ENCODE results near the gene UQCRQ. TPM values are rescaled to one million over a fixed set of nuclear protein-coding genes. Genes with fewer than 3 reads are reported as not detected.
A peak's percentile ranks its signal among the peaks of the same experiment; 100 is the strongest.

Gene UQCRQ
- total and polyA plus RNA-seq, 9 of the 15 experiments (the other 6 are each of a cell fraction or from before 2014, with no cell fraction given), result 235 to 2,421 (median 883) TPM

- TF ChIP-seq FOXJ2 (tag; IDR thresholded peaks at IDR 0.05) (no peak), FOXK1 (CRISPR knock-in tag; IDR thresholded peaks at IDR 0.05; ENCODE audit: borderline replicate concordance) (0 out of 2 replicates have a peak, but pooled peaks have one; percentile 17), ZNF174 (CRISPR knock-in tag; IDR thresholded peaks at IDR 0.05) (no peak), ZNF324 (CRISPR knock-in tag; IDR thresholded peaks at IDR 0.05) (no peak), NFRKB (IDR thresholded peaks at IDR 0.05; ENCODE audit: low read depth) (no peak; the same call in 1 of the 2 replicates), ZNF175 (CRISPR knock-in tag; IDR thresholded peaks at IDR 0.05; ENCODE audit: low read depth) (peak; percentile 57; the same call in 1 of the 2 replicates), FOXK2 (conservative IDR thresholded peaks at IDR 0.05 in 1 of 2, IDR thresholded peaks at IDR 0.05 in 1 of 2; ENCODE audit: low read depth in 2 of 2) (peak; percentile 52 to 99; a peak in 3 of 4 replicates), EWSR1 (IDR thresholded peaks at IDR 0.05; ENCODE audit: borderline replicate concordance, low read depth, partially characterized antibody) (no peak), SMARCB1 (IDR thresholded peaks at IDR 0.05; ENCODE audit: insufficient read length, low read depth) (no peak), PREB (CRISPR knock-in tag; IDR thresholded peaks at IDR 0.05) (no peak), MAFK (IDR thresholded peaks at IDR 0.05; ENCODE audit: low read length) (peak; percentile 4; the same call in 1 of the 2 replicates), MTF1 (CRISPR knock-in tag; IDR thresholded peaks at IDR 0.05; ENCODE audit: borderline replicate concordance) (no peak), ATF7 (IDR thresholded peaks at IDR 0.05) (peak; percentile 99), TFE3 (CRISPR knock-in tag; IDR thresholded peaks at IDR 0.05) (no peak), RCOR1 (IDR thresholded peaks at IDR 0.05; ENCODE audit: borderline replicate concordance in 1 of 2, low read depth in 2 of 2, low read length in 2 of 2) (peak in 1 of 2 experiments; percentile 58; a peak in 1 of 4 replicates), ZNF280B (CRISPR knock-in tag; IDR thresholded peaks at IDR 0.05) (no peak), ZNF408 (CRISPR knock-in tag; IDR thresholded peaks at IDR 0.05; ENCODE audit: low read depth) (no peak), ZNF212 (CRISPR knock-in tag; IDR thresholded peaks at IDR 0.05) (no peak), STAT5B (CRISPR knock-in tag; IDR thresholded peaks at IDR 0.05) (no peak), PRMT5 (CRISPR knock-in tag; IDR thresholded peaks at IDR 0.05) (no peak), CBX3 (IDR thresholded peaks at IDR 0.05; ENCODE audit: borderline replicate concordance in 1 of 2, low read length in 2 of 2) (no peak; a peak in 1 of 3 replicates), POLR2AphosphoS2 (IDR thresholded peaks at IDR 0.05; ENCODE audit: low read length) (peak; percentile 90), BCOR (IDR thresholded peaks at IDR 0.05) (peak; percentile 15; the same call in 1 of the 2 replicates), CTBP1 (IDR thresholded peaks at IDR 0.05; ENCODE audit: borderline replicate concordance) (peak; percentile 55)
Observed at GRCh38 chr5:132866342-132867045, at the start of gene UQCRQ, which contains the start of gene GDF9 (continued).
